H1 (cell line): ENCODE measurements around the gene SEH1L.

ENCODE experiments used
- EGR1 ChIP-seq: IDR thresholded peaks from 2 replicates; pipeline ENCODE4 v1.6.1; 2011; ENCODE audit warnings: low read depth, low read length, borderline replicate concordance
- GTF2F1 ChIP-seq: IDR thresholded peaks from 2 replicates; pipeline ENCODE4 v1.6.1; 2012; ENCODE audit warnings: low read depth, low read length, improper control_type of control experiment, borderline replicate concordance
- JUN ChIP-seq: IDR thresholded peaks from 2 replicates; pipeline ENCODE4 v1.6.1; 2011; ENCODE audit warnings: low read depth, mild to moderate bottlenecking, improper control_type of control experiment, low read length
- POLR2A ChIP-seq, 2 experiments: IDR thresholded peaks; 1 replicate in 1 of 2; 2 replicates in 1 of 2; pipeline ENCODE4 v1.6.1; 2011; ENCODE audit warnings: low read depth in 2 of 2, low read length in 2 of 2, mild to moderate bottlenecking in 2 of 2; ENCODE audit errors: control extremely low read depth in 1 of 2
- POU5F1 ChIP-seq: IDR thresholded peaks from 2 replicates; pipeline ENCODE4 v1.6.1; 2011; ENCODE audit warnings: low read depth, mild to moderate bottlenecking, low read length, moderate library complexity
- RAD21 ChIP-seq, 2 experiments: IDR thresholded peaks in 1 of 2; conservative IDR thresholded peaks in 1 of 2; 2 replicates each; pipeline ENCODE4 v1.6.1; 2011; ENCODE audit warnings: low read depth in 2 of 2, low read length in 2 of 2, improper control_type of control experiment in 1 of 2, inconsistent platforms in 1 of 2, mild to moderate bottlenecking in 1 of 2, moderate library complexity in 1 of 2
- SIN3A ChIP-seq, 2 experiments: IDR thresholded peaks in 1 of 2; conservative IDR thresholded peaks in 1 of 2; 2 replicates each; pipeline ENCODE4 v1.6.1; 2011 to 2012; ENCODE audit warnings: low read length in 2 of 2, improper control_type of control experiment in 1 of 2, low read depth in 1 of 2, mild to moderate bottlenecking in 1 of 2
- TAF1 ChIP-seq: IDR thresholded peaks from 2 replicates; pipeline ENCODE4 v1.6.1; 2011; ENCODE audit warnings: mild to moderate bottlenecking, low read depth, low read length
- TF ChIP-seq, protein P1 (sequence below), 3 experiments: IDR thresholded peaks; 1 replicate in 2 of 3; 2 replicates in 1 of 3; pipeline versions ENCODE4 v1.5.1 to v1.6.1; 2011; ENCODE audit warnings: low read length in 3 of 3, mild to moderate bottlenecking in 3 of 3, inconsistent platforms in 2 of 3, low read depth in 1 of 3, moderate library complexity in 1 of 3; ENCODE audit not compliant: insufficient read depth in 1 of 3; ENCODE audit errors: control extremely low read depth in 1 of 3

DNA sequence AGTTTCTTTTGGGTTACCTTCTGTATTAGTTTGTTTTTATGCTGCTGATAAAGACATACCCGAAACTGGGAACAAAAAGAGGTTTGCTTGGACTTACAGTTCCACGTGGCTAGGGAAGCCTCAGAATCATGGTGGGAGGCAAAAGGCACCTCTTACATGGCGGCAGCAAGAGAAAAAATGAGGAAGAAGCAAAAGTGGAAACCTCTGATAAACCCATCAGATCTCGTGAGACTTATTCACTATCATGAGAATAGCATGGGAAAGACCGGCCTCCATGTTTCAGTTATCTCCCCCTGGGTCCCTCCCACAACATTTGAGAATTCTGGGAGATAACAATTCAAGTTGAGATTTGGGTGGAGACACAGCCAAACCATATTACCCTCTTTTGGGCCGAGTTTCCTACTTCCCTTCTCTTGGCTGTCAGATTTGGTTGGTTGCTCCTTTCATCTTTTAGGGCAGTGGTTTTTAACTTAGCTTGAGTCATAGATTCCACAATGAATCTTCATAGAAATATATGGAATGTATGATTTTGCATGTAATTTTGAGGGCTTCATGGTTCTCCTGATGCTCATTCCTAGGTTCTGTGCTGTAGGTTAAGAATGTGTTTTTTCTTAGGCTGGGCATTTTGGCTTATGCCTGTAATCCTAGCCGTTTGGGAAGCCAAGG, 87.6 kb downstream of the SEH1L start:
- no peak for TF ChIP-seq SIN3A (conservative IDR thresholded peaks at IDR 0.05 in 1 of 2, IDR thresholded peaks at IDR 0.05 in 1 of 2; ENCODE audit: low read depth in 1 of 2, low read length in 2 of 2)
- no peak for TF ChIP-seq TAF1
- TF ChIP-seq JUN, result no peak
- TF ChIP-seq EGR1, result no peak
- no peak for TF ChIP-seq POLR2A (IDR thresholded peaks at IDR 0.05; ENCODE audit: control extremely low read depth in 1 of 2, low read depth in 2 of 2, low read length in 2 of 2)
- TF ChIP-seq, protein P1, sequence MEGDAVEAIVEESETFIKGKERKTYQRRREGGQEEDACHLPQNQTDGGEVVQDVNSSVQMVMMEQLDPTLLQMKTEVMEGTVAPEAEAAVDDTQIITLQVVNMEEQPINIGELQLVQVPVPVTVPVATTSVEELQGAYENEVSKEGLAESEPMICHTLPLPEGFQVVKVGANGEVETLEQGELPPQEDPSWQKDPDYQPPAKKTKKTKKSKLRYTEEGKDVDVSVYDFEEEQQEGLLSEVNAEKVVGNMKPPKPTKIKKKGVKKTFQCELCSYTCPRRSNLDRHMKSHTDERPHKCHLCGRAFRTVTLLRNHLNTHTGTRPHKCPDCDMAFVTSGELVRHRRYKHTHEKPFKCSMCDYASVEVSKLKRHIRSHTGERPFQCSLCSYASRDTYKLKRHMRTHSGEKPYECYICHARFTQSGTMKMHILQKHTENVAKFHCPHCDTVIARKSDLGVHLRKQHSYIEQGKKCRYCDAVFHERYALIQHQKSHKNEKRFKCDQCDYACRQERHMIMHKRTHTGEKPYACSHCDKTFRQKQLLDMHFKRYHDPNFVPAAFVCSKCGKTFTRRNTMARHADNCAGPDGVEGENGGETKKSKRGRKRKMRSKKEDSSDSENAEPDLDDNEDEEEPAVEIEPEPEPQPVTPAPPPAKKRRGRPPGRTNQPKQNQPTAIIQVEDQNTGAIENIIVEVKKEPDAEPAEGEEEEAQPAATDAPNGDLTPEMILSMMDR (IDR thresholded peaks at IDR 0.05; ENCODE audit: control extremely low read depth in 1 of 3, insufficient read depth in 1 of 3, low read depth in 1 of 3, low read length in 3 of 3), result no peak
- no peak for TF ChIP-seq POU5F1
- TF ChIP-seq GTF2F1, result no peak
- no peak for TF ChIP-seq RAD21 (IDR thresholded peaks at IDR 0.05 in 1 of 2, conservative IDR thresholded peaks at IDR 0.05 in 1 of 2; ENCODE audit: low read depth in 2 of 2, low read length in 2 of 2)
